Measurements from ENCODE around the gene TPD52L1.

Gene TPD52L1

GRCh38 chr6:125175466-125176048 lies 22.0 kb downstream of the TPD52L1 start:
- ATAC-seq: no peak
- Mint-ChIP-seq H3K27me3 (peaks cover 29% of the 10 kb centered on the region), H3K4me3 (no peak overlapping the region), H3K9me3 (no peaks in the 10 kb centered on the region), H3K4me1 (no peaks in the 10 kb centered on the region), H3K36me3 (ENCODE audit: low read depth) (no peaks in the 10 kb centered on the region), H3K27ac (no peak overlapping the region)
- DNase-seq: no peak

- Mint-ChIP-seq H3K27me3 (peaks cover 19% of the 10 kb centered on the region), H3K9me3 (no peaks in the 10 kb centered on the region), H3K4me1 (no peaks in the 10 kb centered on the region), H3K27ac (no peak overlapping the region), H3K4me3 (no peak overlapping the region), H3K36me3 (ENCODE audit: low read depth) (no peaks in the 10 kb centered on the region)
- ATAC-seq (no peak), DNase-seq (no peak)
Observed at GRCh38 chr6:125182237-125183008, 28.9 kb downstream of the TPD52L1 start.

- H3K9me3 Mint-ChIP-seq: no peaks in the 10 kb centered on the region
- DNase-seq (no peak), ATAC-seq (no peak)
- peaks cover 19% of the 10 kb centered on the region for H3K27me3 Mint-ChIP-seq
- no peak overlapping the region for H3K27ac Mint-ChIP-seq
- H3K36me3 Mint-ChIP-seq (ENCODE audit: low read depth): no peaks in the 10 kb centered on the region
- H3K4me1 Mint-ChIP-seq: no peaks in the 10 kb centered on the region
- no peak overlapping the region for H3K4me3 Mint-ChIP-seq
Observed at GRCh38 chr6:125183391-125183790, 29.8 kb downstream of the TPD52L1 start.

GRCh38 chr6:125188037-125188436 lies 34.5 kb downstream of the TPD52L1 start:
- H3K27ac Mint-ChIP-seq: no peak overlapping the region
- H3K27me3 Mint-ChIP-seq: peaks cover 2% of the 10 kb centered on the region
- no peaks in the 10 kb centered on the region for H3K9me3 Mint-ChIP-seq
- DNase-seq (no peak), ATAC-seq (no peak)
- no peaks in the 10 kb centered on the region for H3K4me1 Mint-ChIP-seq
- no peak overlapping the region for H3K4me3 Mint-ChIP-seq
- H3K36me3 Mint-ChIP-seq (ENCODE audit: low read depth): no peaks in the 10 kb centered on the region

GRCh38 chr6:125188594-125189203 lies 35.1 kb downstream of the TPD52L1 start:
- Mint-ChIP-seq H3K9me3 (no peaks in the 10 kb centered on the region), H3K4me3 (no peak overlapping the region), H3K4me1 (no peaks in the 10 kb centered on the region), H3K36me3 (ENCODE audit: low read depth) (no peaks in the 10 kb centered on the region), H3K27me3 (no peaks in the 10 kb centered on the region), H3K27ac (no peak overlapping the region)
- DNase-seq (no peak), ATAC-seq (no peak)

- H3K36me3 Mint-ChIP-seq (ENCODE audit: low read depth): no peaks in the 10 kb centered on the region
- H3K27ac Mint-ChIP-seq: no peak overlapping the region
- no peaks in the 10 kb centered on the region for H3K27me3 Mint-ChIP-seq
- DNase-seq (no peak), ATAC-seq (no peak)
- H3K9me3 Mint-ChIP-seq: no peaks in the 10 kb centered on the region
- H3K4me1 Mint-ChIP-seq: no peaks in the 10 kb centered on the region
- no peak overlapping the region for H3K4me3 Mint-ChIP-seq
Observed at GRCh38 chr6:125189494-125189893, 35.9 kb downstream of the TPD52L1 start.

- Mint-ChIP-seq H3K36me3 (ENCODE audit: low read depth) (no peaks in the 10 kb centered on the region), H3K4me3 (no peak overlapping the region), H3K4me1 (no peaks in the 10 kb centered on the region), H3K27me3 (no peaks in the 10 kb centered on the region), H3K27ac (no peak overlapping the region), H3K9me3 (no peaks in the 10 kb centered on the region)
- ATAC-seq: no peak
- DNase-seq: no peak
Observed at GRCh38 chr6:125190667-125191066, 37.1 kb downstream of the TPD52L1 start.

GRCh38 chr6:125191916-125192609 lies 38.5 kb downstream of the TPD52L1 start:
- Mint-ChIP-seq H3K4me3 (no peak overlapping the region), H3K36me3 (ENCODE audit: low read depth) (no peaks in the 10 kb centered on the region), H3K27me3 (no peaks in the 10 kb centered on the region), H3K4me1 (no peaks in the 10 kb centered on the region), H3K9me3 (no peaks in the 10 kb centered on the region), H3K27ac (no peak overlapping the region)
- peak; percentile 45 for DNase-seq
- peak; percentile 92 for ATAC-seq

- no peaks in the 10 kb centered on the region for H3K4me1 Mint-ChIP-seq
- ATAC-seq (no peak), DNase-seq (no peak)
- no peaks in the 10 kb centered on the region for H3K9me3 Mint-ChIP-seq
- H3K36me3 Mint-ChIP-seq (ENCODE audit: low read depth): no peaks in the 10 kb centered on the region
- H3K4me3 Mint-ChIP-seq: no peak overlapping the region
- no peaks in the 10 kb centered on the region for H3K27me3 Mint-ChIP-seq
- H3K27ac Mint-ChIP-seq: no peak overlapping the region
Observed at GRCh38 chr6:125192610-125192930, 39.0 kb downstream of the TPD52L1 start.

GRCh38 chr6:125193208-125193607 lies 39.6 kb downstream of the TPD52L1 start:
- ATAC-seq (no peak), DNase-seq (no peak)
- no peak overlapping the region for H3K4me3 Mint-ChIP-seq
- no peaks in the 10 kb centered on the region for H3K4me1 Mint-ChIP-seq
- no peak overlapping the region for H3K27ac Mint-ChIP-seq
- H3K9me3 Mint-ChIP-seq: no peaks in the 10 kb centered on the region
- H3K27me3 Mint-ChIP-seq: no peaks in the 10 kb centered on the region
- no peaks in the 10 kb centered on the region for H3K36me3 Mint-ChIP-seq (ENCODE audit: low read depth)

- Mint-ChIP-seq H3K9me3 (no peaks in the 10 kb centered on the region), H3K4me3 (no peak overlapping the region), H3K36me3 (ENCODE audit: low read depth) (no peaks in the 10 kb centered on the region), H3K27me3 (no peaks in the 10 kb centered on the region), H3K4me1 (no peaks in the 10 kb centered on the region), H3K27ac (no peak overlapping the region)
- ATAC-seq: no peak
- no peak for DNase-seq
Observed at GRCh38 chr6:125194941-125195340, 41.4 kb downstream of the TPD52L1 start.

GRCh38 chr6:125195526-125195925 lies 42.0 kb downstream of the TPD52L1 start:
- ATAC-seq: no peak
- no peak overlapping the region for H3K4me3 Mint-ChIP-seq
- no peaks in the 10 kb centered on the region for H3K9me3 Mint-ChIP-seq
- H3K27me3 Mint-ChIP-seq: no peaks in the 10 kb centered on the region
- no peak overlapping the region for H3K27ac Mint-ChIP-seq
- H3K4me1 Mint-ChIP-seq: no peaks in the 10 kb centered on the region
- DNase-seq: no peak
- H3K36me3 Mint-ChIP-seq (ENCODE audit: low read depth): no peaks in the 10 kb centered on the region

- Mint-ChIP-seq H3K4me1 (no peaks in the 10 kb centered on the region), H3K9me3 (no peaks in the 10 kb centered on the region), H3K27ac (no peak overlapping the region), H3K27me3 (no peaks in the 10 kb centered on the region), H3K36me3 (ENCODE audit: low read depth) (no peaks in the 10 kb centered on the region), H3K4me3 (no peak overlapping the region)
- no peak for ATAC-seq
- no peak for DNase-seq
Observed at GRCh38 chr6:125196613-125197012, 43.0 kb downstream of the TPD52L1 start.

GRCh38 chr6:125197795-125198269 lies 44.3 kb downstream of the TPD52L1 start:
- DNase-seq: no peak
- Mint-ChIP-seq H3K4me1 (no peaks in the 10 kb centered on the region), H3K4me3 (no peak overlapping the region), H3K9me3 (no peaks in the 10 kb centered on the region), H3K27ac (no peak overlapping the region), H3K27me3 (no peaks in the 10 kb centered on the region), H3K36me3 (ENCODE audit: low read depth) (no peaks in the 10 kb centered on the region)
- ATAC-seq: no peak

Measured in activated naive CD8-positive, alpha-beta T cell treated with anti-CD3 and anti-CD28 coated beads, Interleukin-2, amount 50 U/mL, for 24 hours (primary cell).